Keratinocyte (primary cell): ENCODE measurements around the gene FOXJ2. TPM values are rescaled to one million over a fixed set of nuclear protein-coding genes. Genes with fewer than 3 reads are reported as not detected.

ENCODE experiments used
- DNase-seq: peaks from one replicate; pipeline ENCODE4 v3.0.0-alpha.2; 2011; ENCODE audit warnings: low read depth, missing footprints, low spot score
- FAIRE-seq: peaks from 2 replicates; lab custom pipeline; 2011; peaks lifted over from hg19 to GRCh38; lab: Jason Lieb, UNC
- H2AFZ ChIP-seq: 2 replicates; pipeline ENCODE4 v1.6.0; 2012; ENCODE audit warnings: low read length, control low read depth, inconsistent platforms; ENCODE audit not compliant: control insufficient read depth
- H3K27ac ChIP-seq: 2 replicates; pipeline ENCODE4 v1.5.1; 2011; ENCODE audit warnings: low read length; ENCODE audit not compliant: control insufficient read depth, insufficient read depth
- H3K27me3 ChIP-seq: 3 replicates; pipeline ENCODE4 v1.6.0; 2011; ENCODE audit warnings: low read length; ENCODE audit not compliant: control insufficient read depth, insufficient read depth; ENCODE audit errors: extremely low read depth
- H3K36me3 ChIP-seq, 2 experiments: 2 replicates in 1 of 2; 3 replicates in 1 of 2; pipeline ENCODE4 v1.5.1; 2011; ENCODE audit warnings: low read length in 2 of 2, mild to moderate bottlenecking in 1 of 2; ENCODE audit not compliant: control insufficient read depth in 2 of 2, insufficient read depth in 2 of 2; ENCODE audit errors: extremely low read depth in 1 of 2
- H3K4me1 ChIP-seq: 3 replicates; pipeline ENCODE4 v1.5.1; 2011; ENCODE audit warnings: low read length; ENCODE audit not compliant: control insufficient read depth, insufficient read depth; ENCODE audit errors: extremely low read depth
- H3K4me2 ChIP-seq: 3 replicates; pipeline ENCODE4 v1.6.0; 2011; ENCODE audit warnings: low read depth, low read length; ENCODE audit not compliant: control insufficient read depth, insufficient read depth; ENCODE audit errors: extremely low read depth
- H3K4me3 ChIP-seq, 3 experiments: fragments of 200-600 bp in 1 of 3; sonication (generic) in 1 of 3; 2 replicates in 2 of 3; 3 replicates in 1 of 3; pipeline ENCODE4 v1.5.1; 2011 to 2016; ENCODE audit warnings: low read length in 3 of 3, mild to moderate bottlenecking in 3 of 3, control low read depth in 2 of 3, inconsistent platforms in 1 of 3, low read depth in 1 of 3, mixed read lengths in 1 of 3, mixed run types in 1 of 3, moderate library complexity in 1 of 3; ENCODE audit not compliant: control insufficient read depth in 2 of 3, insufficient read depth in 2 of 3; ENCODE audit errors: extremely low read depth in 1 of 3
- H3K79me2 ChIP-seq: 2 replicates; pipeline ENCODE4 v1.6.0; 2012; ENCODE audit warnings: low read length; ENCODE audit not compliant: control insufficient read depth, insufficient read depth
- H3K9ac ChIP-seq: 3 replicates; pipeline ENCODE4 v1.6.0; 2011; ENCODE audit warnings: low read length; ENCODE audit not compliant: control insufficient read depth, insufficient read depth; ENCODE audit errors: extremely low read depth
- H3K9me1 ChIP-seq: 3 replicates; pipeline ENCODE4 v1.6.0; 2011; ENCODE audit warnings: low read length; ENCODE audit not compliant: control insufficient read depth, insufficient read depth; ENCODE audit errors: extremely low read depth
- H3K9me3 ChIP-seq: 2 replicates; pipeline ENCODE4 v1.5.1; 2012; ENCODE audit warnings: low read depth, low read length; ENCODE audit not compliant: control insufficient read depth
- H4K20me1 ChIP-seq: 3 replicates; pipeline ENCODE4 v1.6.0; 2011; ENCODE audit warnings: low read length; ENCODE audit not compliant: control insufficient read depth, insufficient read depth; ENCODE audit errors: extremely low read depth
- EZH2 ChIP-seq: IDR thresholded peaks from one replicate; pipeline ENCODE4 v1.6.1; 2012; ENCODE audit warnings: inconsistent platforms, mild to moderate bottlenecking, low read length, moderate library complexity
- dilution Hi-C: fragments of 300-500 bp; cut with MboI; formaldehyde crosslinking; loops from one replicate; pipeline ENCODE4 v1.7.0; 2020; ENCODE audit warnings: low sequenced_read_pairs; ENCODE audit not compliant: extremely low pct_ligation_motif_present
- polyA plus RNA-seq, 5 experiments: library from polyadenylated mRNA; depleted of rRNA in 3 of 5; stranded (reverse) in 3 of 5; stranded (forward) in 1 of 5; unstranded in 1 of 5; fragments of >200 nt; gene quantifications; 1 replicate in 1 of 5; 2 replicates in 3 of 5; 3 replicates in 1 of 5; pipeline versions ENCODE4 v1.2.1 to v1.2.3, GENCODE V29; 2011 to 2012; ENCODE audit warnings: missing spikeins in 2 of 5, low read depth in 1 of 5, low replicate concordance in 1 of 5
- TF ChIP-seq, protein P1 (sequence below), 3 experiments: IDR thresholded peaks in 1 of 3; conservative IDR thresholded peaks in 1 of 3; optimal IDR thresholded peaks in 1 of 3; 2 replicates in 2 of 3; 3 replicates in 1 of 3; pipeline versions ENCODE3 to v1.5.1; 2011; ENCODE audit warnings: low read length in 3 of 3, mild to moderate bottlenecking in 3 of 3, moderate library complexity in 2 of 3, control low read depth in 1 of 3, inconsistent platforms in 1 of 3; ENCODE audit not compliant: insufficient read depth in 2 of 3; ENCODE audit errors: extremely low read depth in 1 of 3

The FOXJ2 gene
- polyA plus RNA-seq, 1 donor (not counting 4 experiments of a cell fraction or from before 2014, with no cell fraction given): 4.2 TPM

DNA sequence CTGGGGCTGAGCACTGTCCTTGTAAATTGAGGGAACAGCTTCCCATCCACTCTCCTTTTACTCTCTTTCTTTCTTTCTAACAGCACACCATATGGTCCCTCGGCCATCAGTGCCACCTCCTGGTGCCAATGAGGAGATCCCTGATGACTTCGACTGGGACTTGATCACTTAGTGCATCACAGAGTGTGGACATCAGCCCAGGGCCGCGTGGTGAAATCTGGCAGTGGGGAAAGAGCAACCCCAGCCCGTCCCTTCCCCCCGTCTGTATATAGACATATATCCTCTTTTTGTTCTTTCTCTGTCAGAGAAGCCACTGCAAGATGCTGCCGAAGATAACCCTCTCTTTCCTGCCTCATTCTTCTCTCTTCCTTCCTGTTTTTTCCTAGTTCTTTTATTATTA is 20.2 kb downstream of the FOXJ2 start:
- peaks cover 7 to 30% of the 10 kb centered on the region in 2 experiments for H3K36me3 ChIP-seq
- H3K4me3 ChIP-seq: no peak overlapping the region
- H3K27me3 ChIP-seq: no peaks in the 10 kb centered on the region
- H3K27ac ChIP-seq: no peak overlapping the region
- H3K9me3 ChIP-seq: no peaks in the 10 kb centered on the region
- H4K20me1 ChIP-seq: no peaks in the 10 kb centered on the region
- H3K9ac ChIP-seq: no peak overlapping the region
- no peaks in the 10 kb centered on the region for H3K9me1 ChIP-seq
- DNase-seq: no peak
- no peak overlapping the region for H3K4me2 ChIP-seq
- dilution Hi-C loops: no loop called here
- FAIRE-seq: no peak
- no peaks in the 10 kb centered on the region for H3K4me1 ChIP-seq
- no peaks in the 10 kb centered on the region for H3K79me2 ChIP-seq
- no peak for TF ChIP-seq EZH2
- TF ChIP-seq, protein P1, sequence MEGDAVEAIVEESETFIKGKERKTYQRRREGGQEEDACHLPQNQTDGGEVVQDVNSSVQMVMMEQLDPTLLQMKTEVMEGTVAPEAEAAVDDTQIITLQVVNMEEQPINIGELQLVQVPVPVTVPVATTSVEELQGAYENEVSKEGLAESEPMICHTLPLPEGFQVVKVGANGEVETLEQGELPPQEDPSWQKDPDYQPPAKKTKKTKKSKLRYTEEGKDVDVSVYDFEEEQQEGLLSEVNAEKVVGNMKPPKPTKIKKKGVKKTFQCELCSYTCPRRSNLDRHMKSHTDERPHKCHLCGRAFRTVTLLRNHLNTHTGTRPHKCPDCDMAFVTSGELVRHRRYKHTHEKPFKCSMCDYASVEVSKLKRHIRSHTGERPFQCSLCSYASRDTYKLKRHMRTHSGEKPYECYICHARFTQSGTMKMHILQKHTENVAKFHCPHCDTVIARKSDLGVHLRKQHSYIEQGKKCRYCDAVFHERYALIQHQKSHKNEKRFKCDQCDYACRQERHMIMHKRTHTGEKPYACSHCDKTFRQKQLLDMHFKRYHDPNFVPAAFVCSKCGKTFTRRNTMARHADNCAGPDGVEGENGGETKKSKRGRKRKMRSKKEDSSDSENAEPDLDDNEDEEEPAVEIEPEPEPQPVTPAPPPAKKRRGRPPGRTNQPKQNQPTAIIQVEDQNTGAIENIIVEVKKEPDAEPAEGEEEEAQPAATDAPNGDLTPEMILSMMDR (optimal IDR thresholded peaks at IDR 0.05 in 1 of 3, IDR thresholded peaks at IDR 0.05 in 1 of 3, conservative IDR thresholded peaks at IDR 0.05 in 1 of 3; ENCODE audit: extremely low read depth in 1 of 3, insufficient read depth in 2 of 3, low read length in 3 of 3): no peak
- H2AFZ ChIP-seq: no peak overlapping the region

GRCh38 chr12:8054816-8055215 is 22.3 kb downstream of the FOXJ2 start:
- no peak for FAIRE-seq
- Histone ChIP-seq H3K9me1 (no peaks in the 10 kb centered on the region), H3K27me3 (no peaks in the 10 kb centered on the region), H3K9me3 (no peaks in the 10 kb centered on the region), H3K27ac (no peak overlapping the region), H3K4me3 (no peak overlapping the region), H3K4me2 (no peak overlapping the region), H4K20me1 (no peaks in the 10 kb centered on the region), H3K36me3 (peaks cover 2 to 21% of the 10 kb centered on the region in 2 experiments), H3K79me2 (no peaks in the 10 kb centered on the region), H2AFZ (no peak overlapping the region), H3K9ac (no peak overlapping the region), H3K4me1 (no peaks in the 10 kb centered on the region)
- no peak for DNase-seq
- TF ChIP-seq, protein P1 (optimal IDR thresholded peaks at IDR 0.05 in 1 of 3, IDR thresholded peaks at IDR 0.05 in 1 of 3, conservative IDR thresholded peaks at IDR 0.05 in 1 of 3; ENCODE audit: extremely low read depth in 1 of 3, insufficient read depth in 2 of 3, low read length in 3 of 3): no peak
- no peak for TF ChIP-seq EZH2
- dilution Hi-C loops: no loop called here
